Activated CD4-positive, alpha-beta T cell treated with anti-CD3 and anti-CD28 coated beads, Interleukin-2, amount 10 ng/mL, durations not matched to agents 24 days and 14 days (primary cell): ENCODE measurements around the gene HSPA8. TPM values are rescaled to one million over a fixed set of nuclear protein-coding genes. Genes with fewer than 3 reads are reported as not detected.
A peak's percentile ranks its signal among the peaks of the same experiment; 100 is the strongest.
"Not testable (repeated sequence)": the region's sequence is repeated elsewhere in the genome, so short reads cannot be mapped to it uniquely, and the experiment has no call there.

Experiments used
- DNase-seq: peaks from one replicate; pipeline ENCODE4 v3.0.0; 2022
- H3K27ac Mint-ChIP-seq: one replicate; pipeline ENCODE4 v1.8.0; 2022; ENCODE audit warnings: mild to moderate bottlenecking, mixed read lengths
- H3K27me3 Mint-ChIP-seq: one replicate; pipeline ENCODE4 v1.8.0; 2022; ENCODE audit warnings: mixed read lengths
- H3K36me3 Mint-ChIP-seq: one replicate; pipeline ENCODE4 v1.8.0; 2022; ENCODE audit warnings: low read depth, mild to moderate bottlenecking, mixed read lengths
- H3K4me1 Mint-ChIP-seq: one replicate; pipeline ENCODE4 v1.8.0; 2021; ENCODE audit warnings: mixed read lengths
- H3K4me3 Mint-ChIP-seq: one replicate; pipeline ENCODE4 v1.8.0; 2022; ENCODE audit warnings: mild to moderate bottlenecking, moderate library complexity, mixed read lengths
- H3K9me3 Mint-ChIP-seq: one replicate; pipeline ENCODE4 v1.8.0; 2021; ENCODE audit warnings: mixed read lengths
- intact Hi-C: fragments of 100-400 bp; cut with micrococcal nuclease; formaldehyde crosslinking; loops from one replicate; pipeline ENCODE4 v1.15.1; 2023
- total RNA-seq: library from RNA; stranded (reverse); gene quantifications from 2 replicates; pipeline ENCODE4 v1.2.3, GENCODE V29; 2022

The HSPA8 gene
- total RNA-seq, 1 donor from 2014 or later, result 4,739 TPM

DNA sequence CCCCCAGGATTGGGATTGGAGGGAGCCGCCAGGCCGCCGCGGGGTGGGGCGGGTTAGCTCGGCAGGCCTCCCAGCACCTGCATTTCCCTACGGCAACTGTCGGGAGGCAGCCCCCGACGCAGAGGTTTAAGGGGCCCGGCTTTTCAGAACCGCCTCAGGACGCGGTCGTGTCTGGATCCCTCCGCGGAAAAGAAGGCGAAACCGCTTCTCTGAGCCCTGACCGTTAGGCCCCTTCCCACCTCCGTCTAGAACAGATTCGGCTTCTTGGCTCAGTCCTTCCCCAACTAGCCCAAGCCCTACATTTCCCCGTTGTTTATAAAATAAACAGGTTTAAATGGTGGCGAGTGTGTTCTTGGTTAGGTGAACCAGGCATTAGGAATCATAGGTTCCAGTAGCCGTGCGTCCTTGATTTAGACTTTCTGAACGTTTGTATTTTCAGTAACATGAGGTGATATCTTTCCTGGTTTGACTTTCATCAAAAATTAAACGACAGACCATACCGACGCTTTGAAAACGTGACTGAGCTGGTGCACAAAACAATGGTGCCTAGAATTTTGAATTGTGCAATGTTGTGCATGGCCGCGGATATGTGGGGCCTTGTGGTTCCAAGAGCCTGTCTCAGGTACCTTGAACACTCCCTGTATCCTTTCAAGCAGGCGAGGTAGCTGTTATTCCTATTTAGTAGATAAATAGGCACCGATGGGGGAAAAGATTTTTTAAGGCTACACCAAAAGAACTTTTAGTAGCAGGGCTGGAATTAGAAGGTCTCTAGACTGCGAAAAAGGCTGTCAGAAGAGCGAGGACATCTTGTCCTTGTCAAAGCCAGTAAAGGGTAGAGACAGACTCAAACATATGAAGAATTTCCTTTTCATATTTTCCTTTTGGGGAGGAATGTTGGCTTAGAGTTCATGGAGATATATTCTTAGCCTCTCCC, 1.2 kb upstream of the HSPA8 start:
- H3K9me3 Mint-ChIP-seq, result peaks cover 7% of the 10 kb centered on the region
- peaks cover 39% of the 10 kb centered on the region for H3K4me1 Mint-ChIP-seq
- DNase-seq, result peak; percentile 86
- H3K27ac Mint-ChIP-seq, result peak overlapping the region; percentile 99
- H3K4me3 Mint-ChIP-seq, result peak overlapping the region; percentile 100
- H3K27me3 Mint-ChIP-seq, result peaks cover 1% of the 10 kb centered on the region
- H3K36me3 Mint-ChIP-seq, result peaks cover 52% of the 10 kb centered on the region
- intact Hi-C loops, result loop anchor here (1.0 to 5.0 kb wide), 9 partner anchors 7 to 369 kb away; partner anchors contain the start of gene GRAMD1B

- peak overlapping the region; percentile 99 for H3K27ac Mint-ChIP-seq
- peak overlapping the region; percentile 100 for H3K4me3 Mint-ChIP-seq
- H3K27me3 Mint-ChIP-seq, result peaks cover 1% of the 10 kb centered on the region
- peak; percentile 100 for DNase-seq
- intact Hi-C loops, result loop anchor here (1.0 to 5.0 kb wide), 9 partner anchors 8 to 370 kb away; partner anchors contain the start of gene GRAMD1B
- H3K36me3 Mint-ChIP-seq, result peaks cover 60% of the 10 kb centered on the region
- H3K4me1 Mint-ChIP-seq, result peaks cover 46% of the 10 kb centered on the region
- H3K9me3 Mint-ChIP-seq, result peaks cover 7% of the 10 kb centered on the region
Observed at GRCh38 chr11:123062158-123062891, 389 bp upstream of the HSPA8 start.

GRCh38 chr11:123060277-123061000, 1.5 kb downstream of the HSPA8 start:
- H3K27me3 Mint-ChIP-seq, result peaks cover 1% of the 10 kb centered on the region
- peaks cover 57% of the 10 kb centered on the region for H3K4me1 Mint-ChIP-seq
- peak; percentile 77 for DNase-seq
- peak overlapping the region; percentile 99 for H3K27ac Mint-ChIP-seq
- peaks cover 7% of the 10 kb centered on the region for H3K9me3 Mint-ChIP-seq
- intact Hi-C loops, result loop anchor here (5.0 kb wide), 2 partner anchors 42 to 372 kb away; partner anchors contain the start of gene GRAMD1B
- peak overlapping the region; percentile 100 for H3K4me3 Mint-ChIP-seq
- peaks cover 73% of the 10 kb centered on the region for H3K36me3 Mint-ChIP-seq

DNA sequence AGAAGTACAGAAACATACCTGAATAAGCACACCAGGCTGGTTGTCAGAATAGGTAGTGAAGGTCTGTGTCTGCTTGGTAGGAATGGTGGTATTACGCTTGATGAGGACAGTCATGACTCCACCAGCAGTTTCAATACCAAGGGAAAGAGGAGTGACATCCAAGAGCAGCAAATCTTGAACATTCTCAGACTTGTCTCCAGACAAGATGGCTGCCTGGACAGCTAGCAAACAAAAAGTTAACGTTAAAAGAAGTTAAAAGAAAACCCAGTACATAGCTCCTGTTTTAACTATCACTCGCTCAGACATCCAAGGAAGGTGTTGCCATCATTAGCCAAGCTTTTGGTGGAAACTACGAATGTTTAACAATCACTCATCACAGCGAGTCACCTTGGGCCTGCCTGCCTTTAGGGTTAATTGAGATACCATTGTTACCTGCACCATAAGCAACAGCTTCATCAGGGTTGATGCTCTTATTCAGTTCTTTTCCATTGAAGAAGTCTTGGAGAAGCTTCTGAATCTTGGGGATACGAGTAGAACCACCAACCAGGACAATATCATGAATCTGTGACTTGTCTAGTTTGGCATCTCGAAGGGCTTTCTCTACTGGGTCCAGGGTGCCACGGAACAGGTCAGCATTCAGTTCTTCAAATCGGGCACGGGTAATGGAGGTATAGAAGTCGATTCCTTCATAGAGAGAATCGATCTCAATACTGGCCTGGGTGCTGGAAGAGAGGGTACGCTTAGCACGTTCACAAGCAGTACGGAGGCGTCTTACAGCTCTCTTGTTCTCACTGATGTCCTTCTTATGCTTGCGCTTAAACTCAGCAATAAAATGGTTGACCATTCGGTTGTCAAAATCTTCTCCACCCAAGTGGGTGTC, 2.7 kb downstream of the HSPA8 start:
- Mint-ChIP-seq H3K4me3 (peak overlapping the region; percentile 100), H3K4me1 (peaks cover 58% of the 10 kb centered on the region), H3K36me3 (peaks cover 80% of the 10 kb centered on the region), H3K27ac (peak overlapping the region; percentile 99)
- H3K9me3 Mint-ChIP-seq, H3K27me3 Mint-ChIP-seq, intact Hi-C loops: not testable (repeated sequence)
- DNase-seq, result peak; percentile 71

- DNase-seq, result peak; percentile 68
- H3K9me3 Mint-ChIP-seq, result peaks cover 7% of the 10 kb centered on the region
- peak overlapping the region; percentile 100 for H3K4me3 Mint-ChIP-seq
- intact Hi-C loops, result no loop called here
- peaks cover 83% of the 10 kb centered on the region for H3K36me3 Mint-ChIP-seq
- peaks cover 54% of the 10 kb centered on the region for H3K4me1 Mint-ChIP-seq
- peak overlapping the region; percentile 86 for H3K27ac Mint-ChIP-seq
- H3K27me3 Mint-ChIP-seq, result peaks cover 1% of the 10 kb centered on the region
Observed at GRCh38 chr11:123057661-123058305, 4.2 kb downstream of the HSPA8 start.

- intact Hi-C loops, result no loop called here
- Mint-ChIP-seq H3K27me3 (no peaks in the 10 kb centered on the region), H3K4me1 (peaks cover 54% of the 10 kb centered on the region), H3K9me3 (peaks cover 7% of the 10 kb centered on the region), H3K36me3 (peaks cover 78% of the 10 kb centered on the region), H3K27ac (peak overlapping the region; percentile 74), H3K4me3 (peak overlapping the region; percentile 100)
- peak; percentile 65 for DNase-seq
Observed at GRCh38 chr11:123056835-123057491, 5.0 kb downstream of the HSPA8 start.

- intact Hi-C loops, result loop anchor here (2.0 kb wide), 2 partner anchors 35 to 75 kb away; partner anchors contain the start of gene BSX
- Mint-ChIP-seq H3K4me3 (peak overlapping the region; percentile 19), H3K36me3 (peaks cover 62% of the 10 kb centered on the region), H3K27ac (peak overlapping the region; percentile 47), H3K9me3 (no peaks in the 10 kb centered on the region), H3K27me3 (no peaks in the 10 kb centered on the region), H3K4me1 (peaks cover 52% of the 10 kb centered on the region)
- peak; percentile 66 for DNase-seq
Observed at GRCh38 chr11:123055191-123055901, 6.6 kb downstream of the HSPA8 start.

- intact Hi-C loops, result loop anchor here (2.0 kb wide), 2 partner anchors 34 to 74 kb away; partner anchors contain the start of gene BSX
- H3K36me3 Mint-ChIP-seq, result peaks cover 54% of the 10 kb centered on the region
- peaks cover 48% of the 10 kb centered on the region for H3K4me1 Mint-ChIP-seq
- no peaks in the 10 kb centered on the region for H3K27me3 Mint-ChIP-seq
- H3K4me3 Mint-ChIP-seq, result no peak overlapping the region
- H3K27ac Mint-ChIP-seq, result peak overlapping the region; percentile 56
- H3K9me3 Mint-ChIP-seq, result no peaks in the 10 kb centered on the region
- peak; percentile 81 for DNase-seq
Observed at GRCh38 chr11:123054301-123055065, 7.5 kb downstream of the HSPA8 start.

GRCh38 chr11:123052901-123053721, 8.8 kb downstream of the HSPA8 start:
- H3K27ac Mint-ChIP-seq, result no peak overlapping the region
- H3K36me3 Mint-ChIP-seq, result peaks cover 40% of the 10 kb centered on the region
- H3K27me3 Mint-ChIP-seq, result peaks cover under 1% of the 10 kb centered on the region
- H3K4me3 Mint-ChIP-seq, result no peak overlapping the region
- H3K4me1 Mint-ChIP-seq, result peaks cover 35% of the 10 kb centered on the region
- H3K9me3 Mint-ChIP-seq, result no peaks in the 10 kb centered on the region
- intact Hi-C loops, result no loop called here
- DNase-seq, result peak; percentile 59

DNA sequence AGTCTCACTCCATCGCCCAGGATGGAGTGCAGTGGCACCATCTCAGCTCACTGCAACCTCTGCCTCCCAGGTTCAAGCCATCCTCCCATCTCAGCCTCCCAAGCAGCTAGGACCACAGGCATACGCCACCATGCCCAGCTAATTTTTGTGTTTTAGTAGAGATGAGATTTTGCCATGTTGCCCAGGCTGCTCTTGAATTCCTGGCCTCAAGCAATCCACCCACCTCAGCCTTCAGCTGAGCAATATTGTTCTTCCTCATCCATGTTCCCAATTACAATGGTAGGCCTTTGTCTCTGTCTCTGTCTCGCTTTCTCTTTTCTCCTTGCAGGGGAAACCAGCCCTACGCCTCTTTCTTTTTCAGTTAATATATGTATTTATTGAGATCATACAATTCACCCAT, 10.3 kb downstream of the HSPA8 start:
- H3K4me1 Mint-ChIP-seq, result peaks cover 21% of the 10 kb centered on the region
- DNase-seq, result no peak
- H3K27ac Mint-ChIP-seq, result no peak overlapping the region
- H3K27me3 Mint-ChIP-seq, result peaks cover 9% of the 10 kb centered on the region
- H3K4me3 Mint-ChIP-seq, result no peak overlapping the region
- H3K36me3 Mint-ChIP-seq, result peaks cover 25% of the 10 kb centered on the region
- intact Hi-C loops, result no loop called here
- no peaks in the 10 kb centered on the region for H3K9me3 Mint-ChIP-seq
